Dermis microvascular lymphatic vessel endothelial cell (primary cell): ENCODE results near the gene NUDT22. TPM values are rescaled to one million over a fixed set of nuclear protein-coding genes. Genes with fewer than 3 reads are reported as not detected.
A peak's percentile ranks its signal among the peaks of the same experiment; 100 is the strongest.
"Not testable (repeated sequence)": the region's sequence is repeated elsewhere in the genome, so short reads cannot be mapped to it uniquely, and the experiment has no call there.

ENCODE experiments used
- DNase-seq, 2 donors: peaks; one replicate each; pipeline versions ENCODE4 v3.0.0 to v3.0.0-alpha.2; 2010; ENCODE audit warnings: low read depth in 2 of 2
- total RNA-seq: library from RNA; depleted of rRNA; stranded (reverse); fragments of >200 nt; gene quantifications from 2 replicates; pipeline ENCODE4 v1.2.1, GENCODE V29; 2014

The NUDT22 gene
- total RNA-seq, 1 donor from 2014 or later = 26.4 TPM

DNA sequence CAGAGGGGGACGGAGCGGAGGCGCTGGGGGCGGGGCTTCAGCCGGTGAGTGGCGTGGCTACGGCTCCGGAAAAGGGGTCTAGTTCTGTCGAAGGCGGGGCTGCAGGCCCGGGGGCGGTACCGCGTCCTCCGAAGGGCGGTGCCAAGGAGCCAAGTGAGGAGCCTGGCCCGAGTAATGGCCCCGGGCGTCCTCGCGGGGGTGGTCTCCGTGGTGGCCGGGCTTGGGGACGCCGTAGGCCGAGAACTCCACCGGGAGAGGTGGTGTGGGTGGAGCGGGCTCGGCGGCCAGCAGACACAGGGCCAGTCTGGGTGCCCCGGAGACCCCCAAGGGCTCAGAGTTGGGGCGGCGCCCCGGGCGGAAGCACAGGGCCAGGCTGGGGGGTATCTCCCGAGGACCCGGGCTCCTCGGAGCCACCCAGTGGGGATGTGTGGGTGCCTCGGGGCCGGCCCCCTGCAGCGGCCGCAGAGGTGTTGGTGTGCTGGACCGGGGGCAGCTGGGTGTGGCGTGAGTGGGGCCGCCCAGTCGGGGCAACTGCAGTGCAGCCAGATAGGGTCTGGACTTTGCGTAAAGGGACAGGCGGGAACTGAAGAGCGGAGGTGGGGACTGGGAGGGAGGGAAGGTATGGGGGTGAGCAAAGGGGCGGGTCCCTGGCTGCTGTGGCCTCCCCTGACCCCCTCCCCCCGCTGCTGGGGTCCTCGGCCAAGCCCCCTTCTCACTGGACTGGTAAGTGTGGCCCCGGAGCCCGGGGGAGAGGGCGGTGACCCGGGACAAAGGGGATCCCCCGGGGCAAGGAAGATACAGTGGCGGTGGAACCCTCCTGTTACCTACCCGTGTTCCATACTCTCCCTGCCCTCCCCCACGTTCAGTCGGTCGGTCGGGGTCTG lies 15.7 kb downstream of the NUDT22 start:
- peak in 1 of 2 donors; percentile 100 for DNase-seq

DNA sequence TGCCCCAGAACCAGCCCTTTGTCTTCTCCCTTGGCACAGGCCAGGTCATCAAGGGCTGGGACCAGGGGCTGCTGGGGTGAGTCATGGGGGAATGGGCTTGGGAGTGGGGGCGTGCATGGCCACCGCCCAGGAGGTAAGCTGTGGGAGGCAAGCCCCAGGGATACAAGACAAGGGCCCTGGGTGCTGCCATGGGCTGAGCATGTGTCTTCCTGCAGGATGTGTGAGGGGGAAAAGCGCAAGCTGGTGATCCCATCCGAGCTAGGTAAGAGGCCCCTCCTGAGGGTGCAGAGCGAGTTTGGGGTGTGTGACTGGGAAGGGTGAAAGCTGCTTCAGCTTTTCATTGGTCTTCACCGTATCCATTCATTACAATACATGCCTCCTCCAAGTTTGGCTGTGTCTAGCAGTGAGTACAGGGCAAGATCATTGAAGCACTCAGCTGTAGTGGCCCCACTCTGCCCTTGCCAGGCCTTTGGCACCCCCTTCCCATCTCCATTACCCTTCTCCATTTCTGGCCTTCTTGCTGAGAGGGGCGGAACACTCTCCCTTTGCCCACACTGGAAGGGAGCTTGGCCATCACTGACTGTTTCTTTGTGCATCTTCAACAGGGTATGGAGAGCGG lies 17.3 kb downstream of the NUDT22 start:
- no peak for DNase-seq

DNA sequence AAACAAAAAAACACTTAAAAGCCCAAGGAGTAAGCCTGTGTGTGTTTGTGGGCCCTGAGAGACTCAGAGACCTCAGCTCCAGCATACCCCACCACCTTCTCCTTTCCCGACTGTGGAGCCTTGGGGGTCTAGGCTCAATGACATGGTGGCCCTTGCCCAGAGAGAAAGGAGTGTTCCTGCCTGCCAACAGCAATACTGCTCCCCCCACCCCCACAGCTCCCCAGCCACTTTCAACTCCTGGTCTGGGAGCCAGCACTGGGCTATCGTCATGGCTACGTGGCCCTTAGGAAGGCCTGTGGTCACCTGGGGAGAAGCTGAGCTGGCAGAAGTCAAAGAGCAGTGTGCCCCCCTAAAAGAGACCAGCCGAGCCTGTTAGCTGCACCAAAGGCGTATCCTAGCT lies 18.0 kb downstream of the NUDT22 start:
- DNase-seq = no peak

DNA sequence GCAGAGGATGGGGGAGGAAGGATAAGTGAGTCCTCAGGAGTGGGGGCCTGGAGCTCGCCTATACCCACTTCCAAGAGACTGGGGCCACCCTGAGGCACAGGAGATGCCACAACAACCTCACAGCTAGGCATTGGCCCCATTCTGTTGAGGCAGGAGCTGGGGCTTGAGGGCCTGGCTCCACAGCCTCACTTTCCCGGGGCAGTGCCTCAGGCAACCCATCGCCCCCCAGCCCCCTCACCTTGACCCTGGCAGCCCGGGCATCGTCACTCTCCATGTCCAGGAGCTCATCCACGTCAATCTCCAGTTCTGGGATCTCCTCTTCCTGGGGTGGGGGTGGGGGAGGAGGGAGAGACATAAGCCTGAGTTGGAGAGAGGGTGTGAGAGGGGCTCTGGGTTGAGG lies 18.9 kb downstream of the NUDT22 start:
- DNase-seq = no peak

DNA sequence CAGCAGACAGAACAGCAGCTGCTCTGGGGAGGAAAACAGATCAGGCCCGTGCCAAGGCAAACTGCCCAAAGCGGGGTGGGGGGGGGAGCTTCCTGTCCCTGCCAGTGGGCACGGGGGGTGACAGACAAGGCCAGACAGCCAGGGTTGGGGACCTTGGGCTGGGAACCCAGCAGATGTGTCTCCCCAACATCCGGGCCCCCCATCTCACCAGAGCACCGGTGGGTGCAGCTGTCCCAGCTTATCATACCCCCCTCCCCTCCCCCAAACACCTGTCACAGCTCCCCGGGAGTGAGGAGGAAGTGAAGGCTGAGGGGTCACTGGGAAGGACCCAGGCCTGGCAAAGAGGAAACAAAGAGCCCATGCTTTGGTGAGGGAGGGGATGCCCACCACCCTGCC lies 19.3 kb downstream of the NUDT22 start:
- no peak for DNase-seq

DNA sequence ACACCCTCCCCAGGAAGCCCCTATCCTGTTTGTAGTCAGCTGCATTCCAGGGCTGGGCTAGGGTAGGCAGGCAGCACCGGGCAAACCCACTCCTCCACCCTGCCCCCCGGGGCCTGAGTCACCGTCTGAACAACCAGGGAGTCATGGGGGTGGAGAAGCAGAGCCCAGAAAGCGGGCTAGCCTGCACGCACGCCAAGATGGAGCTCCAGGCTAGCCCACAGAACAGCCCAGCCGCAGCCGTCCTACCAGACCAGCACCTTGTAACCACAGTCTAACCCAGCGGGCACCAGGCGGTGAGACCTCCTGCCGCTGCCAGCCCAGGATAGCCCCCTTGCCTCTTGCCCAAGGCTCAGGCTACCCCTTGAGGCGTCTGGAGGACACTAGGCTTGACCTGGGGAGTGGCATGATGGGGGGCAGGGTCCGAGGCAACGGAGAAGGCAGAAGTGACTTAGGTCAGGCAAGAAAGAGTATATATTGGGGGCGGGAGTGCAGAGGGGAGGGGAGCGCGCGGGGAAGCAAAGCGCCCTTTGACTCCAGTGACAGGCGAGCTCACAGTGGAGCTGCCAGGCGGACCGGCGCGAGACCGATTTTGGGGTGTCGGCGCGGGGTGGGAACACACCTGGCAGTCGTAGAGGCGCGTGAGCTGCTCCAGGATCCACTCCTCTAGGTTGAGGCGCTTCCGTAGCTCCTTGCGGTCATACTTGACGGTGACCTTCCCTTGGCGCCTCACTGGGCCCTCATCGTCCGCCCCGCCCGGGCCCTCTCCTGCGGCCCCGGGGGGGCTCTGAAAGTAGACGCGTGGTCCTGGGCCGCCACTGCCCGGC lies 19.9 kb downstream of the NUDT22 start:
- peak in 1 of 2 donors; percentile 90 for DNase-seq

DNA sequence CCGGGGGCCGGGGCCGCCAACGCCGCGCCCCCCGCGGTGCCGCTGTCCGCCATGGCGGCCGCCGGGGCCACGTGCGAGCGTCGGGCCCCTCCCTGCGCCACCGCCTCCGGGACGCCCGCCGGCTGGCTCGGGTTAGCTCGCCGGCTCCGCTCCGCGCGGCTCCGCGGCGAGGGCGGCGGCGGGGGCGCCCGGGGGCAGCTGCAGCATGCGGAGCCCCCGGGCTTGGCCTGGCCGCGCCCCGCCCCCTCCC lies 20.5 kb downstream of the NUDT22 start:
- not testable (repeated sequence) for DNase-seq

DNA sequence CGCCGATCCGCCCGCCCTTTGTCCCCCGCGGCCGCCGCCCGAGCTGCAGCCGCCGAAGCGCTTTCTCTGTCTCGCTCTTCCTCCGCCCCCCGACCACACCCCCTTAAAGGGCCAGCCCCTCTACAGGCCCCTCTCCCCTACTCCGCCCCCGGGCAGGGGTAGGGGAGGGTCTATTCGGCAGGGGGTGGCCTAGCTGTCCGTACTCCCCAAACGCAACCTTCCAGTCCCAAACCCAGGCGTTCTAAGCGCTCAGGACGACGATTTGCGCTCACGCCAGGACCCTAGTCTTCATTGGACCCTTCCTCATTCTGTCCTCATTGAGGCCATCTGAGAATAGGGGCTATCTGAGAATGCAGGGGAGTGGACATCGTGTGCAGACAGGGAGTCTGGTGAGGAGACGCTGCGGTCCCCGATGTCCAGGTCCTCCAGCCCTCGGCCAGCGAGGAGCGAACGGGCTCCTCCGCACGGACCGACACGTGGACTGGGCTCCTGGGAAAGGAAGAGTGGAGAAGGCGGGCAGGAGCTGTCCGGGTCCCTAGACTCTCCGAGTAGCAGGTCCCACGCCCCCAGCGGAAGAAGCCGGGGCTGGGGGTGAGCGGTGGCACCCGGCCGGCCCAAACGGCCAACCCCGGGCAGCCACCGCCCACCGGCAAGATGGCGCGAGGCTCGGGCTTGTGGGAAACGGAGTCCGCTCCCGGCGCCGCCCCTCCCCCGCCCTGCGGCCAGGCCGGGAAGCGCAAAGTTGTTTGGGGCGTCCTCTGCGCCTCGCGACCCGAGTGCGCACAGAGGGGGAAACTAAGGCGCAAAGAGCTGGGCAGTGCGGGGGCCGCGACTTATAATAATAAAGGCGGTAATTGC lies 21.0 kb downstream of the NUDT22 start, which contains the start of gene PPP1R14B:
TSS of gene PPP1R14B (minus strand) at position 73 of the 858 bp plus-strand sequence. CDS start 270 bp downstream, outside the sequence.
- peak; percentile 51 to 89 for DNase-seq

DNA sequence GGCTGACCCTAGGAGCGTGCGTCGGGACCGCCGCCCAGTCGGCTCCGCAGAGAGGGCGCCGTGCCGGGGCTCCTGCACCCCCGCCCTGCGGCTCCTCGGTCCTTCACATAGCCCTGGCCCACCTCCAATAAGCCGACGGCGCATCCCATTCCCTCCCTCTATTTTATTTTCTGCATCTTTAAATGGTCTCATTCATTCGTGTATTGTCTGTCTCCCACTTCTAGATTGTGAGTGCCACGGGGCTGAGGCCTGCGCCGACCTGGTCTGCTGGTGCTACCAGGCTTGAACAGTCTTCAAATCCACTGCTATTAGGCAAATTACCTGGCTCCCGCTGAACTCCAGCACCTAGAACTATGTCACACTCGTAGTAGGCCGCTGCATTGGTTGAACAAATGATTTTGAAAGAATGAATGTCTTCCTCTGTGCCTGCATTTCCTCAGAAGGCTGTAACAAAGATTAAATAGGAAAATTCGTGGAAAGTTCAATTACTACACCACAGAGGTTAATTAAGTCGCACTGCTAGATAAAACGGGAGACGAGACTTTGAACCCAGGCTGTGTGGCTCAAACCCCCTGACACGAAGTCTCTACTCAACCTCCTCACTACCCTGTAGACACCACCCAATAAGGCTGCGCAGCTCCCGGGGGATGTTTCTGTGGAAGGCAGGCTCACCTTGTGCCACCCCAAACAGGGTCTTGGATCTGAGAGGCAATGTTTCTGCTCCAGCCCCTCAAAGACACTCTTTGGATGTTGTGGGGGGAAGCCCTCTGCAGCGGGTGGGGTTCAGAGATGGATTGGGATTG lies 21.9 kb downstream of the NUDT22 start:
- DNase-seq = no peak

DNA sequence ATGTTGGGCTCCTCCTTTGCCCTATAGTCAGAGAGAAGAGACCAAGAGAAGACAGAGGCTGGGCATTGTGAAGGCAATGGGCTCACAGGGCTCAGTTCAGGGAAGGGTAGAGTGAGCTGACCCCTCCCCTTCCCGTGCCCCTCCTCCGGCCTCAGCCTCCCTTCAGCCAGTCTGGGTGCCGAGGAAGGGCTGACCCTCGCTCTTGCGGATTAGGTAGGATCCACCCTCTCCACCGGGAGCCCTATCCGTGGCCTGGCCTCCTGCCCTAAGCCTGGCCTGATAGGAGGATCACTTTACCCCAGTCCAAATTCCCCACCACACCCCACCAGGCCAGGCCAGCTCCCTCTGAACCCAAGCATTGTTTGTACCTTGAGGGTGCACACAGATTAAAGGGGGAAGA lies 22.5 kb downstream of the NUDT22 start:
- DNase-seq = no peak

DNA sequence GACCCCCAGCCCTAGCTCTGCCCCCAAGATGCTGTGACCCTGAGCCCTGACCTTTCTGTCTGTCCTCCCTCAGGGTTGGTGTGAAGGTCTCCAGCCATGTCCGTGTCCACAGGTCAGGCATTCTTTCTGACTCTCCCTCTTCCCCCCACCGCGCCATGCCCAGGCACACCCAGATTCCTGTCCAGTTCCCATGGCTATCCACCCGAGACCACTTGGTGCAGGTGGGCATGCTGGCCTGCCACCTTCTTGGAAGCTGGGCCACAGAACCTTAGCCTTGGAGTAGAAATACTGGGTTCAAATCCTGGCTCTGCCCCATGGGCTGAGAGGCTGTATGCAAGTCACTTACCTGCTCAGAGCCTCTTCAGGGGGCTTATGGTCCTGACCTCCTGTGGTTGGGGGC lies 23.0 kb downstream of the NUDT22 start:
- no peak for DNase-seq

DNA sequence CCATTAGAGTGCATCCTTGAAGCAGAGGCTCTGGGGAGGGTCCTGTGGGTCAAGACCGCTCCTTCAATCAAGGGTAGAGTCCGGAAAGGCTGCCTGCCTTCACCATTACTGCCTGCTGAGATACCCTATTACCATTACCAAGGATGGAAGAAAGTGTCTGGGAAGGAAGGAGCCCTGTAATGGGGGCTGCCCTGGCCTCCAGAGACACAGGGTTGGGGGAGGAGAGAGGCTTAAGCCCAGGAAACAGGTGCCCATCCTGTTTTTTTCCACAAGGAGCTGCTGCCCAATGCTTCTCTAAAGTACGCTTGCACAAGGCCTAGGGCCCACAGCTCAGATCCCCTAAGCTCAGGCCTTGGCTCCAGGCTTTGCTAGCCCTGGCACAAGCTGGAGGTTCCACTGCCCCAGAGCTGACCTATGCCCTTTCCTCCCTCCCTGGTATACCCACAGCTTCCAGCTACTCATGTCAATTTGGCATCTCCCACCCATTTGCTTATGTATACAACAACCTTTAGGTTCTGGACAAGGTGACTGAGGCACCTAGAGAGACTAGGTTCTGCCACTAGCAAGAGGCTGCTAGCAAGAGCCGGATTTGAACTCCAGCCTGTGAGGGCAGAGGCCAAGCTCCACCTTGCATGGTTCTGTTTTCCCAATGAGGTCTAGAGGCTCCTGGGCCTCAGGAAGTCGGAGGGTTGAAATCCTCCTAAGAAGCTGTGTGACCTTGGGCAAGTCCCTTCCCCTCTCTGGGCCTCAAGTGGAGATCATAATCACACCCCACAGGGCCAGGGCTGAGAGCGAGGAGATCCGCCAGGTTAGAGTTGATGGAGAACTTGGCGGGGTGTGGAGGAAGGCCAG lies 23.7 kb downstream of the NUDT22 start:
- no peak for DNase-seq

DNA sequence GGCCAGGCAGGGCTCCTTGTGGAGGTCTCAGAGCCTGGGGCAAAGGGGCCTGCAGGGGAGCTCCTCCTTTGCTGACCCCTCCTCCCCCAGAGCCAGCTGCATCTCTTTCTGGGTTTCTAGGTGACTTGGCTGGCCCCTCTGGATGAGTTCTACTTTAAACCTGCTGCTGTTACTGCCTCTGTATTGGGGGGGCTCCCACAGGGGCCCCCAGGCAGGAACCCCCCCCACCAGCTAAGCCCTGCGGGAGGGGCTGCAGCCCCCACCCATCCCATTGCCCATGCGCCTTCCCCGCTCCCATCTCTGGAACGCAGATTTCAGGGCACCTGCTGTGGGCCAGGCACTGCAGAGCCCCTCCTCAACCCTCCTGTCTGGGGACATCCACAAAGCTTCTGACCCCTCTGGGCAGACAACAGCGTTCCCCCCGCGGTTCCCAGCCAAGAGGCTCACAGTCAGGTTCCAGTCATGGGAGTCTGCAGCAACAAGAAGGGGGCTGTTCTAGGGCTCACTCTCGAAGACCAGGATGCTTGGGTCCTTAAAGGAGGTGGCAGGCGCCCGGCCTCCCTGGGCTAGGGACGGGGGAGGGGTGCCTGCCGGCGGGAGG lies 24.4 kb downstream of the NUDT22 start:
- DNase-seq = no peak

DNA sequence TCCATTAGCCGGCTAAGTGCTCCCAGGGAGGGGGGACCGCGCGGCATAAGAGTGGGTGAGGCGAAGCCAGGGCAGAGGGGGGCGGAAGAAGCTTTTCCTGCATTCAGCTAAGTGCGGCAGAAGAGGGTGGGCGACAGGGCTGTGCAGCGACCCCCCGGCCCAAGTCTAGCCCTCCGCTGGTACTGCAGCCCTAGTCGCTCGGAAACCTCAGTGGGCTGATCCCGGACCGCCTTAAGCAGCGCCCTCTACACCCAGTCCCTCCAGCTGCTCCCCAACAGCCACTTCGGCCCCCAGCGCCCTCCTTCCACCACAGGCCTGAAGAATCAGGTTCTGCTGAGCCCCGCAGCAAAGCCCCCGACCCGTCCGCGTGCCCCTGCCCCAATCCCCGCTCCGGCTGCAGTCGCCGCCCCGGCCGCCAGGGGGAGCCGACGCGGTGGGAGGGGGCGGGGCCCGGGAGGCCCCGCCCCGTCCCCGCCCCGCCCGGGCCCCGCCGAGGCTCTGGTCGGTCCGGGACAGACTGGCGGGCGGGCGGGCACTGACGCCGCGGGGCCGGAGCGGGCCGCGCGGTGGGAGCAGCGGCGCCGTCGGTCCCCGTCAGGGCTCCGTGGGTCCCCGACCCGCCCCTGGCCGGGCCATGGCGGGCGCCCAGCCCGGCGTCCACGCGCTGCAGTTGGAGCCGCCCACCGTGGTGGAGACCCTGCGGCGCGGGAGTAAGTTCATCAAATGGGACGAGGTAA lies 25.1 kb downstream of the NUDT22 start, which contains the start of gene PLCB3:
TSS of gene PLCB3 (plus strand) at position 515 of the 737 bp plus-strand sequence. CDS start at position 635, 120 bp downstream.
- peak in 1 of 2 donors; percentile 54 for DNase-seq

DNA sequence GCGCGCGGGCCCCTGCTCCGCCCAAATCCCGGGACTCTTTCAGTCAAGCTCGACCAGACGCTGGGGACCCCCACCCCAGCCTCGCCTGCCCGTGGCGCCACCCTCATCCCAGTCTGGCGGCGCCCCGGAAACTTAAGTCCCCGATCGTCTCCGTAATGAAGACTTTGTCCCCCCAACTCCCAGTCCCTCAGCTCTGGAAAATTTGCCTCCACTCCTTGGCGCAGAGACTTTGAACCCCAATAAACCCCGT lies 25.6 kb downstream of the NUDT22 start:
- no peak for DNase-seq

DNA sequence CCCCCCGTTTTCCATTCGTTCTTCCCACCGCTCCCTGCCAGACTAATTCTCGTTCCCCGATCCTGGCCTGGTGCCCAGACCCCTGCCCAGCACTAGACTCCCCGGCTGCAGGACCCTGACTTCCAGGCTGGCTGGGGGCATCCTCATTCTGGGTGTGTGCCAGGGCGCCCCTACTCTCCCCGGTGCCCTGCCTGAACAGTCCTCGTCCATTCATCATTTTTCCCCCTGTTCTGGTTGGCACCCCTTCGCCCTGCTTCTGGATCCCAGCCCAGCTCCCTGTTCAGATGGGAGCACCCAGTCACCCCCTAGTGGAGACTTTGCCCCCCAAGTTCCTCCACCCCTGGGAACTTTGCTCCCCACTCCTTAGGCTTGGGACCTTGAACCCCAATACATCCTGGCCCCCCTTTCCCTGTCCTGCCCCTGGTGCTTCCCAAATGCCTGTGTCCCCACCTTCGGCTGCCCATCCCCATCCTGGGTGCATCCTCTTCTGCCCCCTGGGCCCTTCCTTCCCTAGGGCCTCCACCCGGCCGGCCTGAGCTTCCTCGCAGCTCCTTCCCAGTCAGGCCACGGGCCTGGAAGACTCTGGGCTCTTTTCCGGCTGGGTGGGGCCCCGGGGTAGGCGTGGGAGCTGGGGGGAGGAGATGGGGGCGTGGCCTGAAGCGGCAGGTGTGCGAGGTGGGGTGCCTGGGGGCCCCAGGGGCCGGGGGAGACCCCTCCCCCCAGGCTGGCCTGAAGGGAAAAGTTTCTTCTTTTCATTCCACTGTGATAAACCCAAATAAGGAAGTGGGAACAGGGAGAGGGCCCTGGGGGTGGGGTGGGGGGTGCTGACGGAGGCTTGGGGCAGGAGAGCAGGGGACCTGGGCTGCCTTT lies 26.2 kb downstream of the NUDT22 start:
- no peak for DNase-seq

DNA sequence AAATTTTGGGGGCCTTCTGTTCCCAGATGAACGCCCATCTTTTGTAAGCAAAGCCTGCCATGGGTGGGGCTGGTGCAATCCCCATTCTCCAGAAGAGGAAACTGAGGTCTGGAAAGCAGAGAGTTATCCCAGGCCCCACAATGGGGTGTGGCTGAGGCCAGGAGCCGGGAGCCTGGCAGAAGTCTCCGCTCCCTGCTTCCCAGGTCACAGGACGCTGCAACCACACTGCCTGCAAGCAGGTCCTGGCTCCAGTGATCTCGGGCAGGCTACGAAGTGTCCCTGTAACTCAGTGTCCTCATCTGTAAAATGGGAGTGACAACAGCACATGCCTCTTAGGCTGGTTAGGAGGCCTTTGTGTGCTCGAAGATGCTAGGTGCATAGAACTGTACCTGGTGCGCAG lies 27.0 kb downstream of the NUDT22 start:
- no peak for DNase-seq

DNA sequence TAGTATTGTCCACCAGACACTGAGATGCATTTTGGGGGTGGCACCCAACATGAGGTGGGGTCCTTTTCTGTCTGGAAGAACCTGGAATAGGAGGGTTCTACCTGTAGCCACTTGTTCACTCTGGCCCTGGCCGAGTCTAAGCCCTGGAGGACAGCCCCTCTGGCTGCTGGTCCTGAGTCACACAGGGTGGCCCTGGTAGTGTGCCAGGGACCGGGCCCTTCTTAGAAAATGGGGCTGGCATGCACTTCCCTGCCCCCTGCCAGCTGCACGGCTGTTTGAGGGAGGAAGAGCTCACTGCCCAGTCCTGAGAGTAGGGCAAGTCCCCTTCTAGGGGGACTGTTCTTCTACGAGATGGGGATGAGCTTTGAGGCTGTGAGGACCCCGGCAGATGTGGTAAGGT lies 27.4 kb downstream of the NUDT22 start:
- no peak for DNase-seq
